ENCODE data around the gene AMPD1. TPM values are rescaled to one million over a fixed set of nuclear protein-coding genes. Genes with fewer than 3 reads are reported as not detected.

Gene AMPD1
- total RNA-seq (not detected), polyA plus RNA-seq (not detected)
- long read RNA-seq, donor 1: 0 reads
- long read RNA-seq, donor 2: 0 reads
- long read RNA-seq, donor 3: 0 reads
- long read RNA-seq, donor 4: 0 reads

- Histone ChIP-seq H3K27ac (ENCODE audit: low read length) (no peak within 1 kb of the TSS), H3K4me1 (ENCODE audit: control insufficient read depth, insufficient read depth, low read length) (no peaks in the 10 kb centered on the region), H3K27me3 (ENCODE audit: control insufficient read depth, insufficient read depth) (no peaks in the 10 kb centered on the region), H3K9me3 (ENCODE audit: control insufficient read depth, low read length) (no peaks in the 10 kb centered on the region), H3K4me3 (ENCODE audit: low read length) (no peak within 1 kb of the TSS)
- 71% methylated on average over 6 of the region's 6 CpGs for WGBS
- ATAC-seq (no peak), DNase-seq (no peak)
- intact Hi-C loops (cut with DNase I): no loop called here
Measured at GRCh38 chr1:114695430-114696058, at the start of gene AMPD1. TSS of gene AMPD1 (minus strand) at chr1:114695546. CDS start at chr1:114695471, 75 bp downstream.

GRCh38 chr1:114741963-114742746, 46.8 kb upstream of the AMPD1 start:
- Histone ChIP-seq H3K9me3 (ENCODE audit: control insufficient read depth, low read length) (no peaks in the 10 kb centered on the region), H3K27ac (ENCODE audit: low read length) (no peak overlapping the region), H3K4me3 (ENCODE audit: low read length) (no peak overlapping the region), H3K4me1 (ENCODE audit: control insufficient read depth, insufficient read depth, low read length) (peaks cover 2% of the 10 kb centered on the region), H3K27me3 (ENCODE audit: control insufficient read depth, insufficient read depth) (no peaks in the 10 kb centered on the region)
- 94% methylated on average over 11 of the region's 11 CpGs for WGBS
- no peak for ATAC-seq
- DNase-seq: no peak
- intact Hi-C loops (cut with DNase I): no loop called here

- H3K27me3 ChIP-seq (ENCODE audit: control insufficient read depth, insufficient read depth): no peaks in the 10 kb centered on the region
- intact Hi-C loops (cut with DNase I): no loop called here
- no peak for DNase-seq
- no peak for ATAC-seq
- H3K27ac ChIP-seq (ENCODE audit: low read length): no peak overlapping the region
- WGBS: 93% methylated on average over 1 of the region's 1 CpG
- no peaks in the 10 kb centered on the region for H3K9me3 ChIP-seq (ENCODE audit: control insufficient read depth, low read length)
- H3K4me1 ChIP-seq (ENCODE audit: control insufficient read depth, insufficient read depth, low read length): peaks cover 2% of the 10 kb centered on the region
- H3K4me3 ChIP-seq (ENCODE audit: low read length): no peak overlapping the region
Measured at GRCh38 chr1:114740331-114740730, 45.0 kb upstream of the AMPD1 start.

- H3K4me3 ChIP-seq (ENCODE audit: low read length): no peak overlapping the region
- intact Hi-C loops (cut with DNase I): no loop called here
- no peaks in the 10 kb centered on the region for H3K9me3 ChIP-seq (ENCODE audit: control insufficient read depth, low read length)
- no peak for ATAC-seq
- no peak overlapping the region for H3K27ac ChIP-seq (ENCODE audit: low read length)
- no peaks in the 10 kb centered on the region for H3K4me1 ChIP-seq (ENCODE audit: control insufficient read depth, insufficient read depth, low read length)
- no peak for DNase-seq
- H3K27me3 ChIP-seq (ENCODE audit: control insufficient read depth, insufficient read depth): no peaks in the 10 kb centered on the region
- WGBS: 93% methylated on average over 6 of the region's 6 CpGs
Measured at GRCh38 chr1:114737314-114737849, 42.0 kb upstream of the AMPD1 start.

- DNase-seq (no peak), ATAC-seq (no peak)
- no peaks in the 10 kb centered on the region for H3K9me3 ChIP-seq (ENCODE audit: control insufficient read depth, low read length)
- H3K4me1 ChIP-seq (ENCODE audit: control insufficient read depth, insufficient read depth, low read length): no peaks in the 10 kb centered on the region
- no peak overlapping the region for H3K27ac ChIP-seq (ENCODE audit: low read length)
- H3K4me3 ChIP-seq (ENCODE audit: low read length): no peak overlapping the region
- H3K27me3 ChIP-seq (ENCODE audit: control insufficient read depth, insufficient read depth): no peaks in the 10 kb centered on the region
- 90% methylated on average over 1 of the region's 1 CpG for WGBS
- intact Hi-C loops (cut with DNase I): no loop called here
Measured at GRCh38 chr1:114735479-114735878, 40.1 kb upstream of the AMPD1 start.

GRCh38 chr1:114729782-114730181, 34.4 kb upstream of the AMPD1 start:
- Histone ChIP-seq H3K27ac (ENCODE audit: low read length) (no peak overlapping the region), H3K4me3 (ENCODE audit: low read length) (no peak overlapping the region), H3K9me3 (ENCODE audit: control insufficient read depth, low read length) (no peaks in the 10 kb centered on the region), H3K4me1 (ENCODE audit: control insufficient read depth, insufficient read depth, low read length) (no peaks in the 10 kb centered on the region), H3K27me3 (ENCODE audit: control insufficient read depth, insufficient read depth) (no peaks in the 10 kb centered on the region)
- 95% methylated on average over 1 of the region's 1 CpG for WGBS
- DNase-seq (no peak), ATAC-seq (no peak)
- intact Hi-C loops (cut with DNase I): no loop called here

- 76% methylated on average over 2 of the region's 2 CpGs for WGBS
- DNase-seq: no peak
- Histone ChIP-seq H3K27ac (ENCODE audit: low read length) (no peak overlapping the region), H3K27me3 (ENCODE audit: control insufficient read depth, insufficient read depth) (no peaks in the 10 kb centered on the region), H3K4me3 (ENCODE audit: low read length) (no peak overlapping the region), H3K4me1 (ENCODE audit: control insufficient read depth, insufficient read depth, low read length) (no peaks in the 10 kb centered on the region), H3K9me3 (ENCODE audit: control insufficient read depth, low read length) (no peaks in the 10 kb centered on the region)
- intact Hi-C loops (cut with DNase I): no loop called here
- no peak for ATAC-seq
Measured at GRCh38 chr1:114728553-114728952, 33.2 kb upstream of the AMPD1 start.

GRCh38 chr1:114725230-114725629, 29.9 kb upstream of the AMPD1 start:
- Histone ChIP-seq H3K27me3 (ENCODE audit: control insufficient read depth, insufficient read depth) (no peaks in the 10 kb centered on the region), H3K4me1 (ENCODE audit: control insufficient read depth, insufficient read depth, low read length) (no peaks in the 10 kb centered on the region), H3K9me3 (ENCODE audit: control insufficient read depth, low read length) (no peaks in the 10 kb centered on the region), H3K4me3 (ENCODE audit: low read length) (no peak overlapping the region), H3K27ac (ENCODE audit: low read length) (no peak overlapping the region)
- ATAC-seq (no peak), DNase-seq (no peak)
- WGBS: 80% methylated on average over 1 of the region's 1 CpG
- intact Hi-C loops (cut with DNase I): no loop called here

- no peaks in the 10 kb centered on the region for H3K27me3 ChIP-seq (ENCODE audit: control insufficient read depth, insufficient read depth)
- H3K27ac ChIP-seq (ENCODE audit: low read length): no peak overlapping the region
- intact Hi-C loops (cut with DNase I): no loop called here
- ATAC-seq: no peak
- H3K4me3 ChIP-seq (ENCODE audit: low read length): no peak overlapping the region
- no peak for DNase-seq
- H3K9me3 ChIP-seq (ENCODE audit: control insufficient read depth, low read length): no peaks in the 10 kb centered on the region
- WGBS: 86% methylated on average over 1 of the region's 1 CpG
- no peaks in the 10 kb centered on the region for H3K4me1 ChIP-seq (ENCODE audit: control insufficient read depth, insufficient read depth, low read length)
Measured at GRCh38 chr1:114723915-114724314, 28.6 kb upstream of the AMPD1 start.

- WGBS: 0% methylated on average over 1 of the region's 1 CpG
- DNase-seq (no peak), ATAC-seq (no peak)
- H3K4me1 ChIP-seq (ENCODE audit: control insufficient read depth, insufficient read depth, low read length): no peaks in the 10 kb centered on the region
- H3K9me3 ChIP-seq (ENCODE audit: control insufficient read depth, low read length): no peaks in the 10 kb centered on the region
- no peaks in the 10 kb centered on the region for H3K27me3 ChIP-seq (ENCODE audit: control insufficient read depth, insufficient read depth)
- intact Hi-C loops (cut with DNase I): no loop called here
- H3K27ac ChIP-seq (ENCODE audit: low read length): no peak overlapping the region
- H3K4me3 ChIP-seq (ENCODE audit: low read length): no peak overlapping the region
Measured at GRCh38 chr1:114723457-114723856, 28.1 kb upstream of the AMPD1 start.

- no peak for ATAC-seq
- no peaks in the 10 kb centered on the region for H3K27me3 ChIP-seq (ENCODE audit: control insufficient read depth, insufficient read depth)
- intact Hi-C loops (cut with DNase I): no loop called here
- H3K4me3 ChIP-seq (ENCODE audit: low read length): no peak overlapping the region
- 89% methylated on average over 4 of the region's 4 CpGs for WGBS
- no peaks in the 10 kb centered on the region for H3K9me3 ChIP-seq (ENCODE audit: control insufficient read depth, low read length)
- no peak overlapping the region for H3K27ac ChIP-seq (ENCODE audit: low read length)
- DNase-seq: no peak
- peaks cover 2% of the 10 kb centered on the region for H3K4me1 ChIP-seq (ENCODE audit: control insufficient read depth, insufficient read depth, low read length)
Measured at GRCh38 chr1:114720492-114720891, 25.1 kb upstream of the AMPD1 start.
